Left lobe of liver (tissue), 2 donors: Measurements from ENCODE around the gene BRMS1. TPM values are rescaled to one million over a fixed set of nuclear protein-coding genes. Genes with fewer than 3 reads are reported as not detected.
"Not testable (repeated sequence)": the region's sequence is repeated elsewhere in the genome, so short reads cannot be mapped to it uniquely, and the experiment has no call there.

Experiments
- ATAC-seq: fragments of 200-7000 bp; cut with Tn5 transposase; one replicate; pipeline ENCODE4 v1.9.1; 2020; ENCODE audit warnings: mild to moderate bottlenecking, moderate library complexity
- DNase-seq: peaks from one replicate; pipeline ENCODE4 v3.0.0-alpha.2; 2020; ENCODE audit warnings: low spot score
- total RNA-seq: library from RNA; stranded (reverse); gene quantifications from one replicate; pipeline ENCODE4 v1.2.1, GENCODE V29; 2021
- donor health status: DM: no; HTN: no; CAD: no; lungs with moderate emphysema.
- donor health status: DM: no; HTN: yes; CAD: no.

The BRMS1 gene
- total RNA-seq, 1 donor from 2014 or later, result 11.2 TPM

DNA sequence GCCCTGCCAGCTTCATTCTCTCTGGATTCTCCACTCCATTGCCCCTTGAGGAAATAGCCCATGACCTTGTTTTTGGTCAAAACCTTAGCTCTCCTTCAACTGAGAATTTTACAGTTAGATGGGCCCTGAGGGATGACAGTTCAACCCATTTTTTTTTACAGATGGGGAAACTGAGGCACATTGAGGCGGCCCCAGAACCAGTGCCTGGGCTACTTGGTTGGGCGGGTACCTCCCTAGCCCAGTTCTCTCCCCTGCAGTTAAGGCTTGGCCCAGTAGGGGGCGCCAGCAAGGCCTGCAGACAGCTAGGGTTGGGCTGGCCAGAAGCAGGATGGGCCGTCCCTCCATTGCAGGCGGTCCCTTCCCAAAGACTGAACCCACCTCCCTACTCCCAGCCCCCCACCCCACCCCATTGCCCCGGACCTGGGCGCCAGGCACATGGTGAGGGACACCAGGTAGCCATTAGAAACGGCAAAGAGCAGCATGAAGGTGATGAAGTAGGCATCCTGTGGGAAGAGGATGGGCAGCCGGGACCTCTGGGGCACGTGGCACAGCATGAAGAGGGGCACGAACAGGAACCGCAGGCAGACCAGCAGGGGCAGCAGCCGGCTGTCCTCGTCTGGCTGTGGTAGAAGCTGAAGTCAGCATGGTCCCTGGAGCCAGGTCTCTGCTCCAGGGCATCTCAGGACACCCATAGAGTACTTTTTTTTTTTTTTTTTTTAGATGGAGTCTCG lies 19.1 kb upstream of the BRMS1 start:
- ATAC-seq (peak; percentile 40), DNase-seq (no peak)

DNA sequence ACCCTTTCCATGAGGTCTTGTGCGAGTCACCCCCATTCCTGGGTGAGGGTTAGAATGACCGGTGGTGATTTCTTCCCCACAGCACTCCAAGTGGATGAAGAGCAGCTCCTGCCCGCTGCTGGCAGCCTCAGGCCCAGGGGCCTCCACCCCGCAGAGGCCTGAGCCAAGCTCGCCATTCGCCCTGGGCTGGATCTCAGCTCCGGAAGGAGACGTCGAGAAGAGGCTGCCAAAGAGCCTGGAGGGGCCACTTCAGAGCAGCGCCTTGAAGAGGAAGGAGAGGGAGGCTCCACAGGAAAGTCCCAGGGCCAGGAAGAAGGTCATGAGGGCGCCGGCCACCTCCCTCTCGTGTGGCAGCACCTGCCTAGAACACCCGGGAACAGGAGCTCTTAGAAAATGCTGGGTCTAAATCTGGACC lies 18.3 kb upstream of the BRMS1 start:
- no peak for ATAC-seq
- no peak for DNase-seq

GRCh38 chr11:66362481-66363147 lies 17.7 kb upstream of the BRMS1 start:
- DNase-seq, result no peak
- ATAC-seq, result no peak

- ATAC-seq (no peak), DNase-seq (no peak)
These were observed 16.6 kb upstream of the BRMS1 start for GRCh38 chr11:66361502-66361941.

DNA sequence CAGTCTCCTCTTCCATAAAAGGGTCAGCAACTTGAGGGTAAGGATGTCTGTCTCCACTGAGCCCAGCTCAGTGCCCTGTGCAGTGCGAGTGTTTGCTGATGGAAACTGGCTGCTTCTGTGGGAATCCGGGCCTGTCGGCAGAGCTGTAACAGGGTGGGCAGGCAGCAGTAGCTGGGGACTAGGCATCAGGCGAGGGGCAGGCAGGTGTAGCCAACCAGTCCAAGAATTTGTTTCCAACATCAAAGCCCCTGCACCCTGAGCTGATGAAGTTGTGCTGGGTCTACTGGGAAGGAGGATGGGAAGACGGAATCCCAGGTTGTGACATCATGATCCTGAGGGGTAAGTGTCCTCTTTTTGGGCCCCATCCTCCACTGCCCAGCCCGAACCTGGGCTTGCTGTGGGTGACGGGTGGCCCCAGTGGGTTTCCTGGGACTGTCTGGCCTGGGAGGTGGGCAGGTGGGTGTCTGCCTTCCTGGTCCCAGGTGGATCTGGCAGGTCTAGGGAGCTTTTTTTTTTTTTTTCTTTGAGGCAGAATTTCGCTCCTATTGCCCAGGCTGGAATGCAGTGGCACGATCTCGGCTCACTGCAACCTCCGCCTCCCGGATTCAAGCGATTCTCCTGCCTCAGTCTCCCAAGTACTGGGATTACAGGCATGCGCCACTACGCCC lies 15.6 kb upstream of the BRMS1 start:
- ATAC-seq (no peak), DNase-seq (no peak)

- ATAC-seq (no peak), DNase-seq (no peak)
These were observed 14.8 kb upstream of the BRMS1 start for GRCh38 chr11:66359662-66360087.

DNA sequence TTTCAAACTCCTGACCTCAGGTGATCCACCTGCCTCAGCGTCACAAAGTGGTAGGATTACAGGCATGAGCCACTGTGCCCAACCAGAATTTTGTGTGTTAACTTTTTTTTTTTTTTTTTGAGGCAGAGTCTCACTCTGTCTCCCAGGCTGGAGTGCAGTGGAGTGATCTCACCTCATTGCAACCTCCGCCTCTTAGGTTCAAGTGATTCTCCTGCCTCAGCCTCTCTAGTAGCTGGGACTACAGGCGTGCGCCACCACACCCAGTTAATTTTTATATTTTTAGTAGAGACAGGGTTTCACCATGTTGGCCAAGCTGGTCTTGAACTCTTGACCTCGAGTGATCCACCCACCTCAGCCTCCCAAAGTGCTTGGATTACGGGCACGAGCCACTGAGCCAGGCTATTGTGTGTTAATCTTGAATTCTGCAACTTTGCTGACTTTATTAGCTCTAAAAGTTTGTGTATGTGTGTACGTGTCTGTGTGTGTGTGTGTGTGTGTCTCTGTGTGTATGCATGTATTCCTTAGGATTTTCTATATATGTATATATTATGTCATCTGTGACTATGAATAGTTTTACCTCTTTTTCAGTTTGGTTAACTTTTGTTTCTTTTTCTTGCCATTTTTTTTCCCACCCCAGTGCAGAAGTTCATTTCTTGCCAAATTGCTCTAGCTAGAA lies 5.8 kb upstream of the BRMS1 start:
- ATAC-seq, DNase-seq: not testable (repeated sequence)

DNA sequence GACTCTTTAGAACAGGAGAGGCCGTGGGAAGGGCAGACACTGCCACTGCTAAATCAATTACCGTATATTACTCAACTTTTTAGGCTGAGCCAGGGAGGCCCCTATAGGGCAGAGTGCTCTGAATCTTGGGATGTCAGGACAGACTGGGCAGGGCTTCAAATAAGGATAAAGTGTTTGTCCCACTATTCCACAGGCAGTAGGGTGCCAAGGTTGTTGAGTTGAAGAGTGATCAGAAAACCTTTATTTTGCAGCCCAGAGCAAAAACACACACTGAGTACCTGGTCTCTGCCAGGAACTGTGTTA lies 4.1 kb upstream of the BRMS1 start:
- peak; percentile 31 for ATAC-seq

GRCh38 chr11:66347425-66348276 lies 2.7 kb upstream of the BRMS1 start, which contains the start of gene B4GAT1:
TSS of gene B4GAT1 (minus strand) at chr11:66347629. CDS start at chr11:66347545, 84 bp downstream.
- DNase-seq (peak; percentile 81), ATAC-seq (peak; percentile 68)

More for the DNA sequence above, 4.1 kb upstream of the BRMS1 start:
- DNase-seq, result no peak

GRCh38 chr11:66346476-66347424 lies 1.8 kb upstream of the BRMS1 start:
- DNase-seq (no peak), ATAC-seq (peak; percentile 7)

DNA sequence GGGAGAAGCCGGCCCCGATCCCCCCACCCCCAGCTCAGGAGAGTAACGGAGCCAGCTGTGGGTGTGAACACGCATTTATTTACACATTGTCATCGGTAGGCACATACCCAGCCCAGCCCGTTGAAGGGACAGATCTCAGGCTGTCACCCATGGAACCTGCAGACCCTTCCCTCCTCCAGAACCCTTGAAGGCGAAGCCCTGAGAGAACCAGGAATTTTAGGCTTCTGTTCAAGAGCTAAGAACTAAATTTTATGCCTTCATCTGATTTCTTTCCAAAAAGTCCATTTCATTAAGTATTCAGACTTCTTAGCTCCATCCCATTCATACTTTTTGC lies 379 bp upstream of the BRMS1 start:
- ATAC-seq (no peak), DNase-seq (no peak)

DNA sequence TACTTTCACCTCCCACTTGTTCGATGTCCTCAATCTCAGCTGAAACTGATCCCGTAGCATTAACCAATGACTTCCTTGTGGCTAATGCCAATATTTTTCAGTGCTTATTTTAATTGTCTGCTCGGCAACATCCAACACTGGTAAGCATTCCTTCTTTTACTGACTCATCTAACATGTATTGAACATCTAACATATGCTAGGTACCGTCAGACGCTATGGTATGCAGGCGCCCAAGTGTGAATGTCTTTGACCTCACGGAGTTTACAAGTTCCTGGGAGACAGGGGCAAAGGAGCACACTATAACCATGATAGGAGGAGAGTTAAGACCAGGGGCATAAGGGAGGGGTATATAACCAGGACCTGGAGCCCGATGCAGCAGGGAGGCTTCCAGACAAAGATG lies 1.7 kb downstream of the BRMS1 start:
- ATAC-seq (no peak), DNase-seq (no peak)

DNA sequence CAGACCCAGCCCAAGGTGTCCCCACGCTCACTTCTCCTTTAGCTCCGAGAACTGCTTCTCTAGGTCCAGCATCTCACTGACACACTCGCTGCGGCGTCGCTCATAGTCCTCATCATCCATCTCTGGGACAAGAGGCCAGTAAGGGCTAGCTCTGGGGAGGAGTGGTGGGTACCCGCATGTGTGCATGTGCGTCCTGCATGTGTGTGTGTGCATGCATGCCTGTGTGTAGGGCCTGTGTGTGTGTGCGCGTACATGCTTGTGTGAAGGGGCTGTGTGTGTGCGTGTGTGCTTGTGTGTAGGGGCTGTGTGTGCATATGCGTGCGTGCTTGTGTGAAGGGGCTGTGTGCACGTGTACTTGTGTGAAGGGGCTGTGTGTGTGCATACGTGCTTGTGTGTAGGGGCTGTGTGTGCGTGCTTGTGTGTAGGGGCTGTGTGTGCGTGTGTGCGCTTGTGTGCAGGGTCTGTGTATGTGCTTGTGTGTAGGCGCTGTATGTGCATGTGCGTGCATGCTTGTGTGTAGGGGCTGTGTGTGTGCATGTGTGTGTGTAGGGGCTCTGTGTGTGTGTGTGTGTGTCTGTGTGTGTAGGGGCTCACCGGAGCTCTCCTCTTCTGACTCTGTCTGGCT lies 3.3 kb downstream of the BRMS1 start:
- DNase-seq, result no peak

DNA sequence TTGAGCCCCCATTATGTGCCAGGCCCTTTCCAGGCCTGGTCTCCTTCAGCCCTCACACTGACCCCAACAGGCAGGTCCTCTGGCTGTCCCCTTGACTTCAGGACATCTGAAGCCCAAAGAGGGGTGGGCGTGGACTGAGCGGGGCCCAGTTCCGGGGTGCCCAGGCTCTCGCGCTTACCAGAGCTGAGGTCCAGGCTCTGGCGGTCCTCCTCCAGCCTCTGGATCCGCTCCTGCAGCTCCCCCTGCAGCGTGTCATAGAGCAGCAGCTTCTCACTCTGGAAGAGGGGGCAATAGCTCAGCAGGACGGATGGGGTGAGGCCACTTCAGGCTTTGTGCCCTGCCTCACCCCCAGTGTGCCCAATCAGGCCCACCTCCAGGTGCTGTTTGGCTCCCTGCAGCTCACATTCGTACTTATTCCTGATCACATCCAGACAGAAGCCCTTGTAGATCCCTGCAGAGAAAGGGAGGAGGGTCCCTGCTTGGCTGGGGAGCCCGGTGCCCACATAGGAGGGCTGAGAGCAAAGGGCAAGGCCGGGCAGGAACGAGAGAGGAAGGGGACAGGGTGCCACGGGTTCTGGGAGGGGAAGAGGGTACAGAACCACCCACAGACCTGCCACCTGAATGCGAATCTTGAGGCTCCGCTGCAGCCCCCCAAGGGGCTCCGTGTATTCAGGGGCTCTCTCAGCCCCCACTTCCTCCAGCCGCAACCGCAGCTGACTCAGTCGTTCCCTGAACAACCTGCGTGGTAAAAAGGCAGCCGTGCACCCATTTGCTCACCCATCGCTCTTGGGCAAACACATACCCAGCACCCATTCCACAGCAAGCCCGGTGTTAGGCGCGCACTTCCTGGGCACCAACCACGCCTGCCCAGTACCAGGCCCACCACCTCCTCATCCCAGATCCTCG lies 4.1 kb downstream of the BRMS1 start:
- DNase-seq, result no peak

More for the DNA sequence above, 3.3 kb downstream of the BRMS1 start:
- ATAC-seq, result no peak

DNA sequence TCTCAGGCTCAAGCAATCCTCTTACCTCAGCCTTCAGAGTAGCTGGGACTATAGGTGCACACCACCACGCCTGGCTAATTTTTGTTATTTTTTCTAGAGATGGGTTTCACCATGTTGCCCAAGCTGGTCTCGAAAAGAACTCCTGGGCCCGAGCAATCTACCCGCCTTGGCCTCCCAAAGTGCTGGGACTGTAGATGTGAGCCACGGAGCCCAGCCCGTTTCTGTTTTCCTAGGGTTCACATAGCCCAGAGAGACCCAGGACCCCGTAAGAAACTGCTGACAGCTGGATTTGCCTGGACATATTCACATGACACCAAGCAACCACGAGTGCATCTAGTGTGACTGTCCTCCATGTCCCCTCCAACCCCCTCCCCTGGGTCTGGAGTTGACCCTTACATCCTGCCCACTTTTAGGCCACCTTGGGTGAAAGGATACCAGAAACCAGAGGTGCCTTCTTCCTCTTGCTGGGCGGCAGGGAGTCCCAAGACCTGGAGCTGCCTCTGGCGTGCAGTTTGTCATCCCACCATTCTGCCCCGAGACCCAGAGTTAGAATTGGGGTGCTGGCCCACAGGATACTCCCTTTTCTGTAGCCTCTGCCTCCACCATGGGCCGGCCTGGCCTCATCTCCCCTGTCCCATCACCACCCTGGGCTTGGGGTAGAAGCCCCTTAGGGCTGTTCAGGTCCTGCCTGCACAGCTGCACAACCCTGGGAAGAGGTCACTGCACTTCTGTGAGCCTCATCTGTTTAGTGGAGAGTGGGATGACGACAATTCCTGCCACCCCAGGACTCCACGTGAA lies 5.0 kb downstream of the BRMS1 start:
- no peak for DNase-seq
- ATAC-seq, result no peak

More for the DNA sequence above, 4.1 kb downstream of the BRMS1 start:
- ATAC-seq, result no peak

GRCh38 chr11:66339162-66339675 lies 5.7 kb downstream of the BRMS1 start:
- DNase-seq (no peak), ATAC-seq (no peak)
